NCI-H187 treated with DMSO at 0.1 percent for 48 hours (cell line): ENCODE measurements around the gene IL17C.

Experiments used
- DNase-seq: peaks from one replicate; lab custom pipeline; 2025; lab: John Stamatoyannopoulos, UW

IL17C gene

GRCh38 chr16:88686062-88686438 is 47.7 kb downstream of the IL17C start:
- no peak for DNase-seq

GRCh38 chr16:88686439-88687253 is 48.3 kb downstream of the IL17C start, which contains the start of gene SNAI3:
SNAI3 (minus strand) TSS chr16:88686507; CDS start chr16:88686406, 101 bp downstream.
- DNase-seq: no peak

GRCh38 chr16:88687254-88687576 is 48.8 kb downstream of the IL17C start:
- no peak for DNase-seq

GRCh38 chr16:88687676-88688012 is 49.3 kb downstream of the IL17C start:
- DNase-seq: no peak

- peak; percentile 68 for DNase-seq
These were observed 49.8 kb downstream of the IL17C start for GRCh38 chr16:88688013-88688778.
